Smooth muscle cell (in vitro differentiated cells): ENCODE data around the gene ZNF529. TPM values are rescaled to one million over a fixed set of nuclear protein-coding genes. Genes with fewer than 3 reads are reported as not detected.

ENCODE experiments used
- DNase-seq: peaks from one replicate; lab custom pipeline; 2025; ENCODE audit not compliant: unreplicated experiment; lab: John Stamatoyannopoulos, UW
- H2AFZ ChIP-seq: fragments of 200-600 bp; sonication (generic); 2 replicates; pipeline ENCODE4 v1.6.0; 2016; ENCODE audit warnings: antibody characterized with exemption, low read depth, mild to moderate bottlenecking
- H3F3A ChIP-seq: fragments of 200-600 bp; sonication (generic); 2 replicates; pipeline ENCODE4 v1.6.0; 2017; ENCODE audit warnings: antibody characterized with exemption, low read depth
- H3K27ac ChIP-seq: fragments of 200-600 bp; sonication (generic); 2 replicates; pipeline ENCODE4 v1.5.1; 2016; ENCODE audit warnings: low read depth, mild to moderate bottlenecking
- H3K27me3 ChIP-seq: fragments of 200-600 bp; sonication (generic); 2 replicates; pipeline ENCODE4 v1.6.1; 2016; ENCODE audit warnings: low read depth, mild to moderate bottlenecking
- H3K36me3 ChIP-seq: fragments of 200-600 bp; sonication (generic); 2 replicates; pipeline ENCODE4 v1.5.1; 2016; ENCODE audit warnings: low read depth
- H3K4me1 ChIP-seq: fragments of 200-600 bp; sonication (generic); 2 replicates; pipeline ENCODE4 v1.5.1; 2016; ENCODE audit warnings: low read depth
- H3K4me2 ChIP-seq: fragments of 200-600 bp; sonication (generic); 2 replicates; pipeline ENCODE4 v1.6.0; 2016; ENCODE audit warnings: mild to moderate bottlenecking
- H3K4me3 ChIP-seq: fragments of 200-600 bp; sonication (generic); 2 replicates; pipeline ENCODE4 v1.5.1; 2016; ENCODE audit warnings: mild to moderate bottlenecking
- H3K79me2 ChIP-seq: fragments of 200-600 bp; sonication (generic); 2 replicates; pipeline ENCODE4 v1.6.0; 2016; ENCODE audit warnings: low read depth, mild to moderate bottlenecking
- H3K9ac ChIP-seq: fragments of 200-600 bp; sonication (generic); 2 replicates; pipeline ENCODE4 v1.6.0; 2016; ENCODE audit warnings: low read depth
- H3K9me3 ChIP-seq: fragments of 200-600 bp; sonication (generic); replicated peaks from 2 replicates; pipeline ENCODE4 v1.5.1; 2016; ENCODE audit warnings: low read depth
- H4K20me1 ChIP-seq: fragments of 200-600 bp; sonication (generic); 2 replicates; pipeline ENCODE4 v1.6.0; 2016; ENCODE audit warnings: low read depth
- CTCF ChIP-seq: fragments of 200-600 bp; sonication (generic); IDR thresholded peaks from 2 replicates; pipeline ENCODE4 v1.5.1; 2017; ENCODE audit warnings: borderline replicate concordance, mild to moderate bottlenecking, antibody characterized with exemption; ENCODE audit not compliant: insufficient read depth, poor library complexity, severe bottlenecking
- WGBS: methylation state at CpG from one replicate; pipeline ENCODE4 v1.1.7; 2016; ENCODE audit warnings: low lambda C conversion rate; 5-methylcytosine and 5-hydroxymethylcytosine counted together
- polyA plus RNA-seq: library from polyadenylated mRNA; unstranded; fragments of >200 nt; fragmentation: Nextera tagmentation; extraction: Ambion mirVana; gene quantifications from 2 replicates; pipeline ENCODE4 v1.2.1, GENCODE V29; 2016
- total RNA-seq: library from RNA; depleted of rRNA; stranded (reverse); fragments of >200 nt; gene quantifications from 2 replicates; pipeline ENCODE4 v1.2.3, GENCODE V29; 2014

ZNF529 gene
- total and polyA plus RNA-seq, 2 experiments from 2014 or later: 2.9 to 9.3 TPM

- no peak for TF ChIP-seq CTCF
- no peak for DNase-seq
Observed at GRCh38 chr19:36547001-36547732, 25.9 kb downstream of the ZNF529 start.

GRCh38 chr19:36528921-36529518 is 44.1 kb downstream of the ZNF529 start:
- peak overlapping the region; percentile 77 for H3K27ac ChIP-seq
- no peak for TF ChIP-seq CTCF
- peak overlapping the region; percentile 95 for H2AFZ ChIP-seq
- H3K79me2 ChIP-seq: peaks cover 46% of the 10 kb centered on the region
- no peak for DNase-seq
- H3K27me3 ChIP-seq: no peaks in the 10 kb centered on the region
- peaks cover 9% of the 10 kb centered on the region for H3K4me1 ChIP-seq
- no peaks in the 10 kb centered on the region for H4K20me1 ChIP-seq
- peak overlapping the region; percentile 90 for H3K9ac ChIP-seq
- no peaks in the 10 kb centered on the region for H3F3A ChIP-seq
- WGBS: 6% methylated on average over 12 of the region's 12 CpGs
- peak overlapping the region; percentile 96 for H3K4me2 ChIP-seq
- peaks cover 13% of the 10 kb centered on the region for H3K36me3 ChIP-seq
- H3K4me3 ChIP-seq: peak overlapping the region; percentile 76
- peaks cover 25% of the 10 kb centered on the region for H3K9me3 ChIP-seq

More at GRCh38 chr19:36547001-36547732, 25.9 kb downstream of the ZNF529 start:
- Histone ChIP-seq H3K4me2 (no peak overlapping the region), H4K20me1 (no peaks in the 10 kb centered on the region), H3F3A (peaks cover 15% of the 10 kb centered on the region), H3K9me3 (peaks cover 100% of the 10 kb centered on the region), H3K4me1 (no peaks in the 10 kb centered on the region), H2AFZ (no peak overlapping the region), H3K27me3 (no peaks in the 10 kb centered on the region), H3K9ac (no peak overlapping the region), H3K4me3 (peak overlapping the region; percentile 5), H3K27ac (no peak overlapping the region), H3K79me2 (no peaks in the 10 kb centered on the region), H3K36me3 (peaks cover 97% of the 10 kb centered on the region)
- WGBS: 94% methylated on average over 5 of the region's 5 CpGs

GRCh38 chr19:36528194-36528920 is 44.7 kb downstream of the ZNF529 start, which contains the start of gene ZNF260:
Gene ZNF260, minus strand, starts transcription at chr19:36528271. Its CDS starts 13,033 bp downstream, at chr19:36515238.
- TF ChIP-seq CTCF: no peak
- peak within 1 kb of the TSS; percentile 77 for H3K27ac ChIP-seq
- peak within 1 kb of the TSS; percentile 90 for H3K9ac ChIP-seq
- H3K4me2 ChIP-seq: peak within 1 kb of the TSS; percentile 96
- H3K9me3 ChIP-seq: peaks cover 23% of the 10 kb centered on the region
- WGBS: under 1% methylated on average over 55 of the region's 55 CpGs
- no peaks in the 10 kb centered on the region for H3K27me3 ChIP-seq
- H4K20me1 ChIP-seq: no peaks in the 10 kb centered on the region
- peak; percentile 88 for DNase-seq
- no peaks in the 10 kb centered on the region for H3F3A ChIP-seq
- peaks cover 17% of the 10 kb centered on the region for H3K36me3 ChIP-seq
- H3K79me2 ChIP-seq: peaks cover 47% of the 10 kb centered on the region
- peaks cover 9% of the 10 kb centered on the region for H3K4me1 ChIP-seq
- peak within 1 kb of the TSS; percentile 76 for H3K4me3 ChIP-seq
- peak within 1 kb of the TSS; percentile 95 for H2AFZ ChIP-seq
